Stimulated activated CD4-positive, alpha-beta T cell treated with anti-CD3 and anti-CD28 coated beads, Interleukin-2, amount 100 ng/mL, for 24 hours (primary cell): ENCODE results near the gene EGFL7.
A peak's percentile ranks its signal among the peaks of the same experiment; 100 is the strongest.

ENCODE experiments used
- DNase-seq, 2 donors: peaks; one replicate each; pipeline ENCODE4 v3.0.0-alpha.2; 2020

EGFL7 gene

GRCh38 chr9:136687721-136688223 is 25.1 kb downstream of the EGFL7 start:
- no peak for DNase-seq

- no peak for DNase-seq
These were observed 25.8 kb downstream of the EGFL7 start for GRCh38 chr9:136688274-136689107.

- no peak for DNase-seq
These were observed 26.4 kb downstream of the EGFL7 start for GRCh38 chr9:136689108-136689460.

GRCh38 chr9:136690104-136690805 is 27.5 kb downstream of the EGFL7 start:
- DNase-seq, result no peak

DNA sequence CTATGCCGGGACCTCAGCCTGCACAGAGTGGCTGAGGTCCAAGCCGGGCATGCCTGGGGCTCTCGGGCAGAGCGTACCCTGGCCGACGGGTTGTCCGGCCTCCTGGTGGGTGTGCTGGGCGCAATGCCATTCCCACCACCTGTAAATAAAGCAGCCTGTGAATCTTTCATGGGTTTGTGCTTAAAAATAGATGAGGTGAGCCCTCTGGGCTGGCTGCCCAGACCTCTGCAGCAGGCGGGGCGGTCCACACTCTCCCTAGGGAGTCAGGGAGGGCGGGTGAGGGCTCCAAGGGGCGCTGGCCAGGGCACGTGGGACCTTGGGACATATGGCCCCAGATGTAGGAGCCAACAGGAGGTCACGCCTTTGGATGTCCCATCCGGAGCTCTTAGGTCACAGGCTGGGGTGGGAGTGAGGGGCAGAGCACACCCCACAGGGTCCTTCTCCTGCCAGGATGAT is 28.1 kb downstream of the EGFL7 start:
- DNase-seq, result no peak

GRCh38 chr9:136691316-136692184 is 28.8 kb downstream of the EGFL7 start:
- no peak for DNase-seq

DNA sequence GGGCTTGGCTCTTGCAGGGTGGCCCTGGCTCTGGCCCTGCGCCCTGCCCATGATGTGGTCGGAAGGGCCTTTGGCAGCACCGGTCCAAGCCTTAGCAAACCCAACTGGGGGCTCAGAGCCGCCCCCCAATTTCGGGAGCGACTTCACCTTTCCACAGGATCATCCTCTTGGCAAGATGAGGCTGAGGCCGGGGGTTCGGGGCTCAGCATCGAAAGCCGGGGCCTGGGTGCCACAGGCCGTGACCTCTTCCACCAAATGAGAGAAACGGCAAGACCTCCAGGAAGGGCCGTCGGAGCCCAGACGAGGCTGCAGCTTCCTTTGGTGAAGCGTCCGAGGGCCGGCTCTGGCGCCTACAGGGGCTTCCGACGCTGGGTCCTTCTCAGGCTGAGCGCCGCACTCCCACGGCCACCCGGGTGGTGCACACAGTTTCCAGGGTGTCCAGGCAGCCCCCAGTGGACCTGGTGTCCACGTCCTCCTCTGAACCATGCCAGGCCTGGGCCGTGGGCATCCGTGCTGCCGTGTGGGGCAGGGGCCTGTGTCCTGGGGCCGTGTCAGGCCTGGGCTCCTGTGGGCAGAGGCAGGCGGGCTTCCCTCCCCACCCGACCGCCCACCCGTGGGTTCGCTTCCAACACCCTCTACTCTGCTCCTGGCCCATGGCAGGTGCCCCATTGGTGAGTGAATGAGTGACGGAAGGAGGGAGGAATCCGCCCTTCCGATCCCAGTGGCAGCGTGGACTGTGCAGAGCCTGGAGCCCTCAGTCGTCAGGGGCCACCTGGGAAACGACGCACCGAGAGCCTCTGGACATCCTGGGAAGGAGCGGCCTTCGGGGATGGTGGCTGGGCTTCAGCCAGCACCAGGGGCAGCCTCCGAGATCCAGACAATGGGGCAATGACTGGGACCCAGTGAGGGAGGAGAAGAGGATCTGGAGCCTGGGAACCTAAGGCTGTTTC is 29.7 kb downstream of the EGFL7 start:
- DNase-seq, result no peak

DNA sequence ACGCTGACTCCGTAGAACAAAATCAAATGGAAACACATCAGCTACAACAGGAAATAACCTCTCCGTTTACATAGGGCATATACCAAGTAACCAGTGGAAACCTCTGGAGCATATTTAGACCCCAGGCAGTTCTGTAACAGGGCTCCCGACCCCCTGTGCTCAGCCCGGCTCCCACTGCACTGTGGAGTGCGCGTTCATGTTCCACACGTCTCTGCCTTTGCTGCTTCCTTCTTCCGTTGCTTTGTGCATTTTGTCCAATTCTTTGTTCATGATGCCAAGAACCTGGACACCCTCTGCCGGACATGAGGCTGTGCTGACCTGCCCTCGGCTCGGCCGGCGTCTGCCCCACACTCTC is 30.4 kb downstream of the EGFL7 start:
- no peak for DNase-seq

DNA sequence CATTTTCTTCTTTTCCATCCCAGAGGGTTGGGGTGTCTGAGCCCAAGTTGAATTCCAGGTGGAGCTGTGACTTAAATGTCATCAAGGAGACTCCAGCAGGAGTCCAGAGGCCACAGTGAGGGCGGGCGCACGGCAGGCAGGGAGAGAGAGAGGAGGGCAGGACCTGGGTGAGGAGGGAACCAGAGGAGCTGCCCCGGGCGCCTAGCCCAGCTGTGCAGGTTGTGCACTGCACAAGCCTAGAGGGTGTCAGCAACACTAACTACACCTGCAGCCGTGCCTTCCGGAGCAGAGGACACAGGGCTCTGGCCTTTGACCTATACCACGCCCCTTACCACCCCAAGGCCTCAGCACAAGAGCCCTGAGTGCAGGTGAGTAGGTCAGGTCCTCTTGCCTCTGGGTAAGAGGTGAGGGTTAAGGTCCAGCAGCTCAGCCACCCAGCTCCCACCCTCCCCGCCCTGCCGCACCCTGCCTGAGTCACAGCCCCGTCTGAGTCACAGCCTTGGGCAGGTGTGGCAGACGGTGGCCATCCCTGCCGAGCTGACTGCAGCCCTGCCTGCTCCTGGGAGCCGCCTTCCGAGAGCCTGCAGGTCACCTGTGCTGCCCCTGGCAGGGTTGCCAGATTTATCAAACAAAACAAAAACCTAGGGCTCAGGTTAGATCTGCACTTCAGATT is 30.9 kb downstream of the EGFL7 start:
- DNase-seq, result no peak

DNA sequence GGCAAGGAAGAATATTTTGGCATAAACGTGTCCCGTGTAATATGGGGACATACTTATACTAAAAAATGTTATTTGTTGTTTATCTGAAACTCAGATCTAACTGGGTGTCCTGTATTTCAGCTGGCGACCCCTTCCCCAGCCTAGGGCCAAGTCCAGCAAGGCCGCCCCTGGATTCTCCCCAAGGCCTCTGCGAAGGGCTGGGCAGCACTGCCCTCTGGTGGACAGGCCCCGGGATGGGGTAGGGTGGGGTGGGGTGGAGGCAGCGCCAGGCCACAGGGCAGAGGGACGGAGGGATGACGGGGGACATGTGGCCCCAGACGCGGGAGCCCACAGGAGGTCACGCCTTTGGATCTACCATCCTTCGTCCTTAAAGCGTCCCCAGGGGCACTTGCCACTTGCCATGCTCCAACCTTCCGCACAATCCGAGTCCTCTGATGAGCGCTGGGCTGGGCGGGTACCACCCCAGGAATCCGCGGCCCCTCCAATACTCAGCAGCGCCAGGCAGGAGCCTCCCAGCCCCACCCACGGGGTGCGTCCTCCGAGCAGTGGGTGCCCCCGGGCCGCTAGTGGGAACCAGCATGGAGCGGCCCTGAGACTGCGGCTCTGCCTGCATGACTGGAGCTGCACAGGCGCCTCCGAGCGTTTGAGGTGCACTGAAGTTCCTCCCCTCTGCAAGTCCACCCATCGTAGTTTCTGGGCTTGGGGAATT is 31.6 kb downstream of the EGFL7 start:
- peak; percentile 39 to 57 for DNase-seq

DNA sequence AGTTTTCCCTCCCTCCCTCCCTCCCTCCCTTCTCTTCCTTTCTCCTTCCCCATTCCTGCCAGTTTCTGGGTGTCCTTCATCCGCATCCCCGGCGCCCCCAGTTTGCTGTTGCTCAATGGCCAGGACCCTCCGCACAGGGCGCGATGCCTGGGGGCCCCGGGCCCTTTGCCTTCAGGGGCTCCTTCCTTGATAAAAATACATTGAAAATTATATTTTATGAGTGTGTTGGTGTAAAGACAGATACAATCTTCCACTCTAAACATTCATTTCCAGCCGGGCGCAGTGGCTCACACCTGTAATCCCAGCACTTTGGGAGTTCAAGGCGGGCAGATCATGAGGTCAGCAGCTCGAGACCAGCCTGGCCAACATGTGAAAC is 32.1 kb downstream of the EGFL7 start:
- DNase-seq, result no peak

GRCh38 chr9:136695435-136695895 is 32.7 kb downstream of the EGFL7 start:
- no peak for DNase-seq

- no peak for DNase-seq
These were observed 33.2 kb downstream of the EGFL7 start for GRCh38 chr9:136695955-136696354.

- DNase-seq, result no peak
These were observed 33.8 kb downstream of the EGFL7 start for GRCh38 chr9:136696502-136696901.

DNA sequence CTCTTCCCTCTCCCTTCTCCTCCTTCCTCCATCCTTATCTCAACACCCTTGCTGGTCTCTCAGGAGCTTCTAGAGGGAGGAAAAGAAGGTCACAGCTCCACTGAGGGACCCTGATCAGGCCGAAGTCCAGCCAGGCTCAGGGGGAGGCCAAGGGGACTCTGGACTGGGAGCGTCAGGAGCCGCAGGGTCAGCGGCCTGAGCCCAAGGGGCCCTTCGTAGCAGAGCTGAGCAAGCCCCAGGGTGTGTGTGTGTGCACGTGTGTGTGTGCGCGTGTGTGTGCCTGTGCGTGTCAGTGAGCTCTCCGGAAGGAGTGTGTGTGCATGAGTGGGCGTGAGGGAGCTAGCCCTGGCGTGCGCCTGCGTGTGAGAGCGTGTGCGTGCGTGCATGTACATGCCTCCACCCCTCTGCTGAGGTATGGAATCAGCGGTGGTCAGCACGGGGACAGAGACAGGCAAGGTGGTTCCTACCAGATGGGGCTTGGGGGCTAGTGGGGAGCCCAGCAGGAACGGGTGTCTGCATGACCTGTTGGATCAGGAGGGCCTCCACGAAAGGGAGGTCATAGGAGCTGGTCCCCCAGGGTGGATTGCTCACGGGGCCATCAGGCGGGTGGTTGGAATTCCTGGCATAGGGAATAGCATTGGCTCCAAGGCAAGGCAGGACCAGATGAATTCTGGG is 34.6 kb downstream of the EGFL7 start:
- DNase-seq, result no peak

DNA sequence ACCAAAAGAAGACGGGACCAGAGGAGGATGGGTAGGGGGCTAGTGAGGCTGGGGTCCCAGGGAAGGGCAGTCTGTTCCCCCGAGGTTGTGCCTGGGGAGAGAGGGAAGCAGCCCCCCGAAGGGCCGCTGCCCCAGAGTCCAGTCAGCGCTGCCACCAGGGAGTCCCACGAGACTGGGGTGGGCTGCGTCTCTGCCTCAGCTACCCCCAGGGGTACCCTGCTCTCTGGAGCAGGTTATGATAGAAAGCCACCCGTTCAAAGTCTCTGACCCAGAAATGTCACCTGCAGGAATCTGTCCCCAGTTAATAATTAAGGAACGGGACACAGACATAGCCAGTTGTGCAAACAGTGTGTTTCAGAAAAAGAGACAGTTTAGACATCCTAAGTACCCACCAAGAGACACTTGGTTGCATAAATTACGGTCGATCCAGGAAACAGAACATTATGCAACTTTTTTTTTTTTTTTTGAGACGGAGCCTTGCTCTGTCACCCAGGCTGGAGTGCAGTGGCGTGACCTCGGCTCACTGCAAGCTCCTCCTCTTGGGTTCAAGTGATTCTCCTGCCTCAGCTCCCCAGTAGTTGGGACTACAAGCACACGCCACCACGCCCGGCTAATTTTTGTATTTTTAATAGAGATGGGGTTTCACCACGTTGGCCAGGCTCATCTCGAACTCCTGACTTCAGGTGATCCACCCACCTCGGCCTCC is 35.3 kb downstream of the EGFL7 start:
- no peak for DNase-seq

DNA sequence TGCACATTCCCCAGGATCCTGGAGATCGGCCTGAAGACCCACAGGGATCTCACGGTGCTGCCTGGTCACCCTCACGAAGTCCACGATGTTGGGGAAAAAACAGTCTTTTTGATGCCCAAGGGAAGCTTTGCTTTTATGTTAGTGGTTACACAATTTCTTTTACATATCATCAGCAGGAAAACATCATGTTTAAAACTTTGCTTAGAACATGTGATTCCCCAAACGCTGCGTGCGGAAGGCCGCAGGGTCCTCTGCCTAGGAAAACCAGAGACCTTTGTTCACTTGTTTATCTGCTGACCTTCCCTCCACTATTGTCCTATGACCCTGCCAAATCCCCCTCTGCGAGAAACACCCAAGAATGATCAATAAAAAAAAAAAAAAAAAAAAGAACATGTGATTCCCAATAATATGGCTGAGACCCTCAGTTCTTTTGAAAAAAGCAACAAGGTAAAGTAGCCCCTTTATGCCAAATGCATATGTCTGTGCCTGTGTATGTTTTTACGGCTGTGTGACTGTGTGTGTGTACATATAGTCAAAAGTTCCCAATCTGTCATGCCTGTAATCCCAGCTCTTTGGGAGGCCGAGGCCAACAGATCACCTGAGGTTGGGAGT is 36.0 kb downstream of the EGFL7 start:
- DNase-seq, result no peak

DNA sequence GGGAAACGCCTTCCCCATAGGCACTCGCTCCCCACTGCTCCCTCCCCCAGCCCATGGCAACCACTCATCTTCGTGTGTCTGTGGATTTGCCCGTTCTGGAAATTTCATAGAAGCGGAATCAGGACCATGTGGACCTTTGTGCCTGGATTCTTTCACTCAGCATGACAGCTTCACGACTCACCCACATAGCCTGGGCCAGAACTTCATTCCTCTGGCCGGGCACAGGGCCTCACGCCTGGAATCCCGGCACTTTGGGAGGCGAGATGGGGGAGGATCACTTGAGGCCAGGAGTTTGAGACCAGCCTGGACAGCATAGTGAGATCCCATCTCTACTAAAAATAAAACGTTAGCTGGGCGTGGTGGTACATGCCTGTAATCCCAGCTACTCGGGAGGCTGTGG is 37.6 kb downstream of the EGFL7 start:
- DNase-seq, result no peak
